NAMALWA (cell line): ENCODE results near the gene KANK4.

ENCODE experiments used
- DNase-seq: peaks from one replicate; pipeline ENCODE4 v3.0.0-alpha.2; 2015; ENCODE audit warnings: low spot score

Gene KANK4

GRCh38 chr1:62198069-62198780 is 121.0 kb downstream of the KANK4 start:
- DNase-seq, result no peak

GRCh38 chr1:62196086-62196690 is 123.0 kb downstream of the KANK4 start:
- no peak for DNase-seq

- DNase-seq, result no peak
Observed at GRCh38 chr1:62194651-62195544, 124.3 kb downstream of the KANK4 start, which contains the start of gene L1TD1. Gene L1TD1 (plus strand): TSS chr1:62194849. CDS start chr1:62206629, 11,780 bp downstream.

- DNase-seq, result no peak
Observed at GRCh38 chr1:62188111-62188510, 131.1 kb downstream of the KANK4 start.

- DNase-seq, result no peak
Observed at GRCh38 chr1:62187548-62187947, 131.7 kb downstream of the KANK4 start.
